Neutrophil (primary cell): ENCODE data around the gene CPAMD8.
A peak's percentile ranks its signal among the peaks of the same experiment; 100 is the strongest.

Experiments
- H3K27ac ChIP-seq: fragments of 200-600 bp; sonication (generic); 2 replicates; pipeline ENCODE4 v1.5.1; 2016; ENCODE audit warnings: mild to moderate bottlenecking, moderate library complexity
- H3K27me3 ChIP-seq: fragments of 200-600 bp; sonication (generic); 2 replicates; pipeline ENCODE4 v1.6.0; 2016; ENCODE audit warnings: mild to moderate bottlenecking
- H3K36me3 ChIP-seq: fragments of 200-600 bp; sonication (generic); 2 replicates; pipeline ENCODE4 v1.5.1; 2017
- H3K4me1 ChIP-seq, 2 experiments: fragments of 200-600 bp in 1 of 2; sonication (generic) in 1 of 2; 1 replicate in 1 of 2; 2 replicates in 1 of 2; pipeline versions ENCODE4 v1.5.1 to v1.6.1; 2013 to 2016; ENCODE audit warnings: low read depth in 1 of 2, low read length in 1 of 2, mild to moderate bottlenecking in 1 of 2, moderate library complexity in 1 of 2; ENCODE audit not compliant: control insufficient read depth in 1 of 2, insufficient read depth in 1 of 2
- H3K4me3 ChIP-seq, 2 experiments: fragments of 200-600 bp in 1 of 2; sonication (generic) in 1 of 2; 1 replicate in 1 of 2; 2 replicates in 1 of 2; pipeline ENCODE4 v1.5.1; 2013 to 2016; ENCODE audit warnings: low read depth in 1 of 2, low read length in 1 of 2, mild to moderate bottlenecking in 1 of 2, moderate library complexity in 1 of 2
- H3K9me3 ChIP-seq: fragments of 200-600 bp; sonication (generic); 2 replicates; pipeline ENCODE4 v1.5.1; 2016
- TF ChIP-seq, protein P1 (sequence below): fragments of 200-600 bp; sonication (generic); IDR thresholded peaks from 2 replicates; pipeline ENCODE4 v1.5.1; 2016; ENCODE audit warnings: antibody characterized with exemption

CPAMD8 gene

DNA sequence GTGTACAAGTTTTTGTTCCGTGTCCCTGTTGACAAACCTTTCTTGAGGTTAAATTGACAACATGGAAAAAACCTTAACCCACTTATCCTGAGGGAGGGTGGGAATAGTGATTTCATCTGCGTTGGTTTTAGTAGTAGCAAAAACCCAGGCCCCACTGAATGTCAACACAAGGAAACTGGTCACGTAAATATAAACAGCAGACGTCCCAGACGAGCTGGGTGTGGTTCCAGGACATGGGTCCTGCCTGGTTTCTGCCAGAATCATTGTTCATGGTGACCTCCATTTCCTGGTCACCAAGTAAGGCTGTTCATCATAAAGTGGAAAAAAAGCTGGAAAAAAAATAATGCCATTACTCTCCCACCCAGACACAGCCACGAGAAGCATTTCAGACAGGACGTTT lies 154.7 kb downstream of the CPAMD8 start:
- H3K36me3 ChIP-seq: peaks cover 84% of the 10 kb centered on the region
- TF ChIP-seq, protein P1, sequence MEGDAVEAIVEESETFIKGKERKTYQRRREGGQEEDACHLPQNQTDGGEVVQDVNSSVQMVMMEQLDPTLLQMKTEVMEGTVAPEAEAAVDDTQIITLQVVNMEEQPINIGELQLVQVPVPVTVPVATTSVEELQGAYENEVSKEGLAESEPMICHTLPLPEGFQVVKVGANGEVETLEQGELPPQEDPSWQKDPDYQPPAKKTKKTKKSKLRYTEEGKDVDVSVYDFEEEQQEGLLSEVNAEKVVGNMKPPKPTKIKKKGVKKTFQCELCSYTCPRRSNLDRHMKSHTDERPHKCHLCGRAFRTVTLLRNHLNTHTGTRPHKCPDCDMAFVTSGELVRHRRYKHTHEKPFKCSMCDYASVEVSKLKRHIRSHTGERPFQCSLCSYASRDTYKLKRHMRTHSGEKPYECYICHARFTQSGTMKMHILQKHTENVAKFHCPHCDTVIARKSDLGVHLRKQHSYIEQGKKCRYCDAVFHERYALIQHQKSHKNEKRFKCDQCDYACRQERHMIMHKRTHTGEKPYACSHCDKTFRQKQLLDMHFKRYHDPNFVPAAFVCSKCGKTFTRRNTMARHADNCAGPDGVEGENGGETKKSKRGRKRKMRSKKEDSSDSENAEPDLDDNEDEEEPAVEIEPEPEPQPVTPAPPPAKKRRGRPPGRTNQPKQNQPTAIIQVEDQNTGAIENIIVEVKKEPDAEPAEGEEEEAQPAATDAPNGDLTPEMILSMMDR: no peak
- H3K4me1 ChIP-seq: no peaks in the 10 kb centered on the region
- no peak overlapping the region for H3K4me3 ChIP-seq
- no peaks in the 10 kb centered on the region for H3K9me3 ChIP-seq
- H3K27ac ChIP-seq: no peak overlapping the region
- H3K27me3 ChIP-seq: no peaks in the 10 kb centered on the region

DNA sequence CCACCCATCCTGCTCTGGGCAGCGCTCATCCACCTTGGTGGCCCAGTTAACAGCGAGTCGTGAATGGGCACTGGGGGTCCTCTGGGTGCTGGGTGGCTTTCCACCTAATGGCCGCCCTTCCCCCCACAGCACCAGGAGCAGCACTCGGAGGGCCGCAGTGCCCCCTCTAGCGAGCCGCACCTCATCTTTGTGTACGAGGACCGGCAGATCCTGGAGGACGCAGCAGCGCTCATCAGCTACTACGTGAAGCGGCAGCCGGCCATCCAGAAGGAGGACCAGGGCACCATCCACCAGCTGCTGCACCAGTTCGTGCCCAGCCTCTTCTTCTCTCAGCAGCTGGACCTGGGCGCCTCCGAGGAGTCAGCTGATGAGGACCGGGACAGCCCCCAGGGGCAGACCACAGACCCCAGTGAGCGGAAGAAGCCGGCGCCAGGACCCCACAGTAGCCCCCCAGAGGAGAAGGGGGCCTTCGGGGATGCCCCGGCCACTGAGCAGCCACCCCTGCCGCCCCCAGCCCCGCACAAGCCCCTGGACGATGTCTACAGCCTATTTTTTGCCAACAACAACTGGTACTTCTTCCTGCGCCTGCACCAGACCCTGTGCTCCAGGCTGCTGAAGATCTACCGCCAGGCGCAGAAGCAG lies 157.2 kb downstream of the CPAMD8 start:
- H3K4me1 ChIP-seq: no peaks in the 10 kb centered on the region
- no peak overlapping the region for H3K27ac ChIP-seq
- no peaks in the 10 kb centered on the region for H3K9me3 ChIP-seq
- peaks cover 96% of the 10 kb centered on the region for H3K36me3 ChIP-seq
- no peak overlapping the region for H3K4me3 ChIP-seq
- TF ChIP-seq, protein P1: no peak
- no peaks in the 10 kb centered on the region for H3K27me3 ChIP-seq

DNA sequence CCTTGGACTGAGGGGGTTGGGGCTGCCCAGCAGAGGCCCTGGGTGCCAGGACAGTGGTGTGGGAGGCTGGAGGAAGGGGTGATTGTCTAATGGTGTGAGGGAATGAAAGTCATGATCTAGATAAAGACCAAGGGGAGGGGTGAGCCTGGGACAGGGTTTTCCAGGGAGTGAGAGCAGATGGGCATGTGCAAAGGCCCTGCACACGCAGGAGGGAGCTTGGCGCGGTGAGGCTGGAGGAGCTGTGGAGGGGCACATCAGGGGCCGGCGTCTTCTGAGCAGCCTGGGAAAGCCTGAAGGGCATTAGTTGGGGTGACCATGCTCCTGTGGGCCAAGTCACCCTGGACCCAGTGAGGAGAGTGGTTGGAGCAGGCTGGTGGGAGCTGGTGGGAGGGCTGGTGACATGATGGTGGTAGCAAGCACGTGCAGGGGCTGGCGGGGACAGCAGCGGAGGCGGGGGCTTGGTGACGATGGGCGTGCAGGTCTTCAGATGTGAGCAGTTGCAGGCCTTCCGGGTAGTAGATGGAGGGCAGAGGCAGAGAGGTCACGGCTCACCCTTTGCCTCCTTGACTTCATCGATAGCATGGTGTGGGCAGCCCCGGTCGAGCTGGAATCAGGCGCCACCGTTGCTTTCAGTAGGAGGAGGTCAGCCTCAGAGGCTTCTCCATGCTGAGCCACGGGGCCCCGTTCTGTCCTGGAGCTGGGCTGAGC lies 158.0 kb downstream of the CPAMD8 start:
- Histone ChIP-seq H3K27ac (no peak overlapping the region), H3K4me1 (peaks cover 0 to 2% of the 10 kb centered on the region in 2 experiments), H3K4me3 (no peak overlapping the region), H3K9me3 (no peaks in the 10 kb centered on the region), H3K27me3 (no peaks in the 10 kb centered on the region), H3K36me3 (peaks cover 99% of the 10 kb centered on the region)
- TF ChIP-seq, protein P1: no peak

DNA sequence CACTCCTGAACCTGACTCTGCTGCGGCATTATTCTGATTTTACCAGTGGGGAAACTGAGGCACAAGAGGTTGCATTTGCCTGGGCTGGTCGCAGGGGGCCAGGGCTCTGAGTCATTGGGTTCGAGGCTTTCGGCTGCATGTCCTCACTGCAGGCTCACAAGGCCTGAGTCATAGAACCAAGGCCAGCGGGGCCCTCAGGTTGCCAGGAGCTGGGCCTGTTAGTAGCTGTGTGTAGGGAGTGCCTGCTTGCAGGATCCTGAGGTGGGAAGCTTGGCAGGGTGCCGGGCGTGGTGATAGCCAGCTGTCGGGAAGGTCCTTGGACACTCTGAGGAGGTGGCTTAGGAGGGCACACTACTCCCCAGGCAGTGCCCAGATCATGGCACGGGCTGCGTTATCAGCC lies 159.4 kb downstream of the CPAMD8 start:
- H3K27me3 ChIP-seq: no peaks in the 10 kb centered on the region
- peaks cover 11 to 13% of the 10 kb centered on the region in 2 experiments for H3K4me1 ChIP-seq
- no peak overlapping the region for H3K27ac ChIP-seq
- no peaks in the 10 kb centered on the region for H3K9me3 ChIP-seq
- H3K4me3 ChIP-seq: no peak overlapping the region
- TF ChIP-seq, protein P1: no peak
- H3K36me3 ChIP-seq: peaks cover 99% of the 10 kb centered on the region

DNA sequence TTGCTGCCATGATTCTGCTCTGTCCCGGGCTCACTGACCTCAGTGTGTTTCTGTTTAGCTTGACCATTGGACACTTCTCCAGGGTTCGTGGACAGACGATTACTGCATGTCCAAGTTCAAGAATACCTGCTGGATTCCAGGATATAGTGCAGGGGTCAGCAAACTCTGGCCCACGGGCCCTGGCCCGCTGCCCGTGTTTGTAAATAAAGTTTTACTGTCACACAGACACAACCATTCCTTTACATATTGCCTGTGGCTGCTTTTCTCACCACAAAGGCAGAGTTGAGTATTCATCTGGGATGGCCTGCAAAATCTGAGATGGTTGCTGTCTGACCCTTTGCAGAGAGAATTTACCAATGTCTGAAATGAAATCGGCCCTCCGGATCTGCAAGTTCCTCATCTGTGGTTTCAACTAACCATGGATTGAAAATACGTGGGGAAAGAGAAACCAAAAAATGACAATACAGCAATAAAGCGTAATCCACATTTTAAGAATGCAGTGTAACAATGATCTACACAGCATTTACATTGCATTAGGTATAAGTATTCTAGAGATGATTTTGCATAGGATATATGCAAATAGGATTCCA lies 163.7 kb downstream of the CPAMD8 start:
- no peaks in the 10 kb centered on the region for H3K9me3 ChIP-seq
- H3K4me3 ChIP-seq: no peak overlapping the region
- TF ChIP-seq, protein P1: no peak
- H3K4me1 ChIP-seq: peaks cover 13 to 16% of the 10 kb centered on the region in 2 experiments
- peak overlapping the region; percentile 59 for H3K27ac ChIP-seq
- H3K27me3 ChIP-seq: no peaks in the 10 kb centered on the region
- peaks cover 70% of the 10 kb centered on the region for H3K36me3 ChIP-seq
